GM21737 (cell line): ENCODE results near the gene JAM3.
A peak's percentile ranks its signal among the peaks of the same experiment; 100 is the strongest.

ENCODE experiments used
- ATAC-seq: cut with Tn5 transposase; IDR thresholded peaks from one replicate; pipeline ENCODE4 v1.9.1; 2021; ENCODE audit warnings: mild to moderate bottlenecking, moderate library complexity; ENCODE audit not compliant: unreplicated experiment

The JAM3 gene

DNA sequence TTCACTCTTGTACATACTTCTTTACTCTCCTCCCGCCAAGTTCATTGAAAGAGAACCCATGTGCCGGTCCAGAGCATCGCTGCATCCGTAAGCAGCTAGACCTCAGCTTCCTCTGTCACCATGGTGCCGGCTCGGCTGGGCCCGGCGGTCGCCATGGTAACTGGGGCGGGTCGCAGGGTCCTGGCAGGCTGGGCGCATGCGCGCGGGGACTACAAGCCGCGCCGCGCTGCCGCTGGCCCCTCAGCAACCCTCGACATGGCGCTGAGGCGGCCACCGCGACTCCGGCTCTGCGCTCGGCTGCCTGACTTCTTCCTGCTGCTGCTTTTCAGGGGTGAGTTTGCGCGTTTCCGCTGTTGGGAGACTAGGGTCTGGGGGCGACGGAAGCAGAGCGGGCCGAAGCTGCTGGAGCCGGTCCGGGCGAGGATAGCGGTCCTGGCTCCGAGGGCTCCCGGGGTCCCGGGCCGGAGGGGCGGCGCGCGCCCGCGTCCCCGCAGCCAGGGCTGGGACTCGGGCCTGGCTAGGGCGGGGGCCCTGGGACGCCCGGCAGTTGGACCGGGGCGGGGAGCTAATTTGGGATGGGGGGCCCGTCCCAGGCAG, at the start of gene JAM3:
Gene JAM3 (plus strand): TSS at position 244 of the 597 bp plus-strand sequence. CDS start 12 bp downstream, at position 256.
- peak; percentile 86 for ATAC-seq

- ATAC-seq, result no peak
Measured at GRCh38 chr11:134019500-134019899, 49.4 kb upstream of the JAM3 start.

- ATAC-seq, result no peak
Measured at GRCh38 chr11:134020598-134020997, 48.3 kb upstream of the JAM3 start.

DNA sequence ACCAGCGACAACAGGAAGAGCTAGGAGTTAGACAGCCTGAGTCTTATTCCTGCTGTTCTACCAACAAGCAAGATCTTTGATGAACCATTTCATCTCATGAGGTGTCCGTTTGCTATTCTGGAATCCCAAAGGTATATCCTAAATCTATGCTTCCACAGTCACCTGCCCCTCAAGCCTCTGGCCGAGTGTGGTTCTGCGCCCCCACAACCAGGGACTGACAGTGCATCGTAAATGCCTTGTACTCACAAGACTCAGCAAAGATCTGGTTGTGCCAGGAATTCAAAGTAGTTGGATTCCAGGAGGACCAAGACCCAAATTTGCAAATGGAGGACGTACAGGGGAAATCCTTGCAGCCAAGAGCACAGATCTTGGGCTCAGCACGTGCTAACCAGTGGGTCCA, 47.5 kb upstream of the JAM3 start:
- ATAC-seq, result no peak

GRCh38 chr11:134022748-134023147, 46.1 kb upstream of the JAM3 start:
- no peak for ATAC-seq

DNA sequence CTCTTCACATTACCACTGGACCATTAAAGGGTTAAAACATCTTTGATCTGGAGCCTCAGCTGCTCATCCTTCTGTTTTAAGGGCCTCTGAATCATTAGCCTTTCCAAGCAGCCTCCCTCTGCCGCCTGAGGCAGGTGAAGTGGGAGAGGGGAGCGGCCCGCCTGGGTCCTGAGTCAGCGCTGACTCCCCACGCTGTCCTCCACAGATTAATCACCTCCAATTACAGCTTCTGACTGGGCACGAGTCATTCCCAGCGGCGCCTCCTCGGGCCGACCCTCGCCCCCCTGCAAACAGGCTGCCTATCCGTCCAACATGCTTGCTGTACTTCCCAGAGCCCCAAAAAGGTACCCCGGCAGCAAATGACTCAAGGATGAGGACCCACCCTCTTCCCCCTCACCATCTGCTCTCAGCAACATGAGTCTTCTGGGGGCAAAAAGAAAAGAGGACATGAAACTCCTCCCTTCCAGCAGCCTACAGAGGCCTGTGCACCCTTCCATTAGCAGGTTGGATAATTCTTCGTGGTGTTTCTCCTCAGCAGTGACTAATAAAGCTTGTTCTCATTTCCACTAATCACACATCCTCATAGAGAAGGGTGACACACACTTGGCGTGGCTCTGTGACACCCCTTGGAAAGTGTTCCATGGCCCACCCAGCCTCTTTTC, 44.3 kb upstream of the JAM3 start:
- no peak for ATAC-seq

GRCh38 chr11:134025082-134025429, 43.8 kb upstream of the JAM3 start:
- ATAC-seq, result no peak

- no peak for ATAC-seq
Measured at GRCh38 chr11:134026655-134027343, 42.1 kb upstream of the JAM3 start.

- no peak for ATAC-seq
Measured at GRCh38 chr11:134027671-134028070, 41.2 kb upstream of the JAM3 start.

- no peak for ATAC-seq
Measured at GRCh38 chr11:134028368-134028920, 40.4 kb upstream of the JAM3 start.

- ATAC-seq, result no peak
Measured at GRCh38 chr11:134030853-134031252, 38.0 kb upstream of the JAM3 start.

DNA sequence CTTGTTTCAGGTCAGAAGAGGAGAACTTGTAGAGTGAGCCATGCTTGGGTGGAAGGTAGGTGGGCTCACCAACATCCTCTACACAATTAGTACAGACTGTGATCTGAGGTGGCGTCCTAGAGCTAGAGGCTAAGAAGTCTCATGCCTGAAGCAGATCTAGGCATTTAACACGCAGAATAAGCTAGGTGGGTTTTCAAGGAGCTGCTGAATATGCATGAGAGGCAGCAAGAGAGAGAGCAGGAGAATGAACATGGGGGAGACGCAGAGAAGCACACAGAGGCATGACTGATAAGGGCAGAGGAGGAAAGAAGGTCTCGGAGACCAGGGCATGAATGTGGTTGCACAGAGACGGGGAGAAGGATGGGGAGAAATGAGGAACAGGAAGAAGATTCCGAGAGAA, 36.8 kb upstream of the JAM3 start:
- ATAC-seq, result no peak

DNA sequence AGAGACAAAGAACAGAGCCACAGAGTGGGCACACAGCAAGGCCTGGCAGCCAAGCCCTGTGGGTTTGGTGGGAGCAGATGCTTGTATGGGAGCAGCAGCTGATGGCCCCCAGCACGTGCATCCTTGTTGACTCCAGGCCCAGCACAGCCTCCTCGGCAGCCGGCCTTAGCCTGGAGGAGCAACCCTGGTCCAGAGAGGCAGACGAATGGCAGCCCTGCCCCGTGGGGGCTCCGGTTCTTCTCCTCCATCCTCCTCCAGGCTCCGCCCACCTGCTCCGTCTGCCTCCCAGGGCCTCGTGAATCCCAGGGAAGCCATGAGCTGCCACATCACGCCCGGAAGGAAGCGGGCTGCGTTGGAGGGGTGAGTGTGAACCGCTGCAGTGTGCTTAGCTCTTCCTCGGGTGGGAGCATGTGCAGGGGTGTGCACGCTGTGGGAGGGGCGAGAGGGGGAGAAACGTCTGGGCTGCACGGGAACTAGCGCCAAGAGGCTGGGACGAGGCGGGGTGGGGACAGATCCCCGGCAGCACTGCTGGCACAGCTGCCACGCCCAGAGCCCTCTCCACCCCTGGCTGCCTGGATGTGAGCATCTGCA, 36.3 kb upstream of the JAM3 start:
- no peak for ATAC-seq

GRCh38 chr11:134033276-134033675, 35.6 kb upstream of the JAM3 start:
- no peak for ATAC-seq

DNA sequence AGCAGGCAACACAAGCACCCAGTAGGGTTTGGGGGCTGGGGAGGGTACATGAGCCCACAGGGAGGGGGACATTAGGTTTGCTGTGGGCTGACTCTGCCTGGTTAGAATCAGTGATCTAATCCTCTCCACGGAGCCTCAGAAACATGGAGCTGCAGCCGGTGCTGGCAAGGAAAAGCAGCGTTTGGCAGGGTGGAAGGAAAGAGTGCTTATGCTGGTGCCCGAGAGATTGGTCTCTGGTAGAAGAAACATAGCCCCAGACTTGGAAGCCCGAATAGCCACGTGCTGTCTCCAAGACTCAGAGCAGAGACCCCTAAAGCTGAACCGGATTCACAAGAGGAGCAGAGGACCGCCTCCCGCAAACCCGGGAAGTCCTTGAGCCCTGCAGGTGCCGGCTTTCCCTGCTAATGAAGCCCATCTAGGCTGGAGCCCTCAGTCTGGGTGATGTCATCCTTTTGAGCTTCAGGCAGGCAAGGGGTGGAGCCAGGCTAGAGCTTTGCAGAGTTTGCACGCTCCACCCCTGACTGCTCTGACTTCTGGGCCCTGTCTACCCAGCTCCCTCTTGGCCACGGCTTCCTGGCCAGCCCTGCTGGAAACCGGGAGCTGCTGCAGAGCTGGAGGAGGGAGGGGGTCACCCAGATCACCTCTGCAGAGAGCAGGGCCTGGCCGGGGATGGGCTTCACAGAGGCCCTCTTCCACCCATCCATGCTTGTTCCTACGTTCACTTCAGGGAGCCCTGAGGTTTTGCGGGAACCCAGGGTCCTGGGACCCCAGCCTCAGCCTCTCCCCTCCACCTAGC, 35.0 kb upstream of the JAM3 start:
- ATAC-seq, result peak; percentile 64

- ATAC-seq, result no peak
Measured at GRCh38 chr11:134034496-134035381, 34.1 kb upstream of the JAM3 start.

DNA sequence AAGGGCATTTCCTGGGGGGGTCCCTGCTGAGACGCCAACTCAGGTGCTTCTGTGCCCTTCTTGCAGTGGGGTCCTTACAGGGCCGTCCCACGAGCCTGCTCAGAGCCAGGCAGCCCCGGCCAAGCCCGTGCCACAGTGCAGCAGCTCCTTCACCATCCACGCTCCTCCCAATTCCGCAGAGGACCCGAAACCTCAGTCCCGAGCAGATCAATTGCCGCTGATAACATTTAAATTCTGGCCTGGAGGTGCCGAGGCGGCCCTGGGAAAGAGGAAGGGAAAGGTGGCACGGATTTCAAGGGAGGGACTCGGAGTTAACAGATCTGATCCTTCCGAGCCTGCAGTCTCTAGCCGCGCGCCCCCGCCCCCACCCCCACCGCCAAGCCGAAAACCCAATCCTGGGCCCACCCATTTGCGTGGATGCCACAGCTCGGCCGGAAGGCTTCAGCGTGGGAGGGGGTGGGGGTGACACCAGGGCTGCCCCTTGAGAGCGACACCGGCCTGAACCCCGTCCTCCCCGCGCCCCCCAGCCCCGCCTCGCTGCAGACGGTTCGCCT, 32.3 kb upstream of the JAM3 start:
- no peak for ATAC-seq

GRCh38 chr11:134037046-134037908, 31.6 kb upstream of the JAM3 start:
- ATAC-seq, result peak; percentile 48
